HG03280 (cell line): ENCODE results near the gene MTUS2.
"Not testable (repeated sequence)": the region's sequence is repeated elsewhere in the genome, so short reads cannot be mapped to it uniquely, and the experiment has no call there.

Experiments used
- ATAC-seq: cut with Tn5 transposase; IDR thresholded peaks from one replicate; pipeline ENCODE4 v1.9.1; 2021; ENCODE audit warnings: mild to moderate bottlenecking, moderate library complexity; ENCODE audit not compliant: unreplicated experiment

The MTUS2 gene

DNA sequence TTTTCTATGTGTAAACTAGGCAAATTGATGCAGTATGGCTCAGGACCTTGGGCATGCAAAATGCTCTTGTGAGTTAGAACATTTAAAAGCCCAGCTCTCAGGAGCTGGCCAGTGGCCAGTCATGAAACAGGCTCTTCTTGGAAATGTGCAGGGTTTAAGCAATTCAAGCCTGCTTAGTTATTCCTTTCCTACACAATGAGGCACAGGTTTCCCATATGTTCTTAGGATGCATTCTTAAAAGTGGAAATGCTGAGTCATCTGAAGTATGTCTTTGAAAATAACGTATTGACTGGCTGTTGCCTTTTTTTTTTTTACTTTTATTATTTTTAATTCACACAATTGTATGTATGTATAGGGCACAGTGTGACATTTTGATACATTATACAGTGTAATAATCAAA lies 474.7 kb downstream of the MTUS2 start:
- ATAC-seq: no peak

DNA sequence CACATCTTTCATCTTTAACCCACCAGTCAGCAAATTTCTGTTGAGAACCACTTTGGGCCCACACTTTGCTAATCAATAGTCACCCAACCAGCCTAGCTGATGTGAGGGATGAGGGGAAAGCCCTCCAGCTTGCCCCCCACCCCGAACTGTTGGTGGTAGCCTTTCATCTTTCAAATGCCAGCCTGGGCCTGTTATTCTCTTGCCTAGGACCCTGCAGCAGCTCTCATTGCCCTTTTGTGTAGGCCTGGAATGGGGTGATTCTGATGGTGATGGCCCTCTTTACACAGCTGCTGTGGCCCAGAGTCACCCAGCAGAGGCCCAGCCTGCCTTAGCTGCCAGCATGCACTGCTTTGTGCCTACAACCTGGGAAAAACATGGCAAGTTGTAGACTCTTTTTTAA lies 480.9 kb downstream of the MTUS2 start:
- no peak for ATAC-seq

DNA sequence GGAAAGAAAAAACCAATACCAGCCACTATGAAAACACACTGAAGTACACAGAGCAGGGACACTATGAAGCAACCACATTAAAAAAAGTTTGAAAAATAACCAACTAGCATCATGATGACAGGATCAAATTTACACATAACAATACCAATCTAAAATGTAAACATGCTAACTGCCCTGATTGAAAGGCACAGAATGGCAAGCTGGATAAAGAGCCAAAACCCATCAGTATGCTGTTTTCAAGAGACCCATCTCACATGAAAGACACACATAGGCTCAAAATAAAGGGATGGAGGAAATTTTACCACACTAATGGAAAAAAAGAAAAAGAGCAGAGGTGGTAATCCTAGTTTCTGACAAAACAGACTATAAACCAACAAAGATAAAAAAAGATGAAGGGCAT lies 484.0 kb downstream of the MTUS2 start:
- no peak for ATAC-seq

DNA sequence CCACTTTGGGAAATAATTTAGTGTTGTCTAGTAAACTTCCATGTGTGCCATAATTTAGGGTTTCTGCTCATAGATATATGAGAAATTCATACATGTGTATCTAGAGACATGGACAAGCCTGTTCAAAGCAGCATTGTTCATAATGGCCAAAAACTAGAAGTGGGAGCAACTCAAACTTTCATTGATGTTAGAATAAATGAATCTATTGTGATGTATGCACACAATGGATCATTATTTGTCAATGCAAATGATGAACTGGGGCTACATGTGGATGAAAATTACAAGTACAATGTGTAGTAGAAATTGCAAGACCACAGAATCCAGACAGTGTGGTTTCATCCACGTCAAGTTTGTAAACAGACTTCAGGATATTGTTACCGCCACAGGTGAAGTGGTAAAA lies 490.7 kb downstream of the MTUS2 start:
- no peak for ATAC-seq

DNA sequence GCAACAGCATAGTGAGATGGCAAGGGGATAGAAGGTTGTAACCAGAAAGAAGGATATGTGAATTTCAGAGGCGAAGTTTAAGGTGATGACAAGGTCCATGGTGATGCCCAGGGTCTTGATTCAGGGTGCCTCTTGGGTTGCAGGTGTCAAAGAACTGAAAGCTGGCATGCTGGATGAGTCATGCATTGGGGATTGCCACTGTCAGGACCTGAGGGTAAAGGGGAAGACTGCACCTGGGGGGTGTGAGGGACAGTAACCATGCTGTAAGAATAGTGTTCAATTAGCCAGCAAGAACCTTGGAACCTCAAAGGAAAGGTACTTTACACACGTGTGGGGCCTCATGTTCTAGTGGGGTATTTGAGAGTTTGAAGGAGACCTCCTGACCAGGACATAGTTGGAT lies 495.7 kb downstream of the MTUS2 start:
- ATAC-seq: no peak

DNA sequence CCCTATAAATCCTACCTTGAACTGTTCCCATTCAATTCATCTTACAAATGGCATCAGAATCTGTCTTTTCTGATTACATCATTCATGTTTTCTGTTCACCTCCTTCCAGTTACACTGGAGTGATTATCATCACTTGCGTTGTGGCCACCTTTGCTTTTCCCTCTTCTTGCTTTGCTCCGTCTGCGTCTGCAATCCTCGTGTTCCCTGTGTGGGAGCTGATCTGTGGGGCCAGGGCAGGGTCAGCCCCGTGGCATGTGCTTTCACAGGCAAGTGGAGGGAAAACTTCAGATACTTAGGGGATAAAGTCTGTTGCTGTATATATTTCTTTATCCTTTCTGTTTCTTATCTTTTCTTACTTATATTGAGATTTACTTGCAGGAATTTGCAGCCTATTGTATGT lies 497.7 kb downstream of the MTUS2 start:
- no peak for ATAC-seq

DNA sequence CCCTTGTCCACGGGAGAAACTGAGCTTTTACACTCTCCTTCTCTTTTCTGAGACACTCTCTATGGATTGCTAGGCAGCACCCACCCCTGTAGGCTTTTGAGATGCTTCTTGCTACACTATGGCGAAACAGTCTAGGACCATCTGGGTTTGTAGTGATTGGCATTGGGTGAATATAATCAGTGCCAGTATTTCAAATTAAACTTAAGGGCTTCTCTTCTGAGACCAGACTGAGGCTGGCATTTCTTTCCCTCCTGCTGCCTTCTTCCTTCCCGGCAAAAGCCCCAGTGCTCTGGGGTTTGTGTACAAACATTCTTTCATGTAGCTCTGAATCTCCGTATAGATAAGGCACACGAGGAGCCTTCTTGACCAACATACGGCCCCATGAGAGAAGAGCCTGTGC lies 498.6 kb downstream of the MTUS2 start:
- no peak for ATAC-seq

DNA sequence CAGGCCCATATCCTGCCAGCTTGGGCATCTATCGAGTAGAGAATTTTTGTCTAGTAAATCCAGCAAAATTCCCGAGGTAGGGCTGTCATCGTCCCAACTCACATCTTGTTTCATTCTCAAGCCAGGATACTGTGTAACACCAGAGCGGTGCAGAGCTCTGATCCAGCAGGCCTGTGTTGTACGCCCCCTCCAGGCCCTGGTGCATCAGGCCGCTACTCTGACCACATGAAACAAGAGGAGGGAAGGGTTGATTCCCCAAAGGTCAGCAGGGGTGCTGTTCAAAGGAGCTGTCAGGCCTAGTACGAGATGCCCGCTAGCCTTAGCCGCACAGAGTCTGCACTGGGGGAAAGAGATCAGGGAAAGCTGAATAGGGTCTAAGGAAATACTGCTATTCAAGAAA lies 499.3 kb downstream of the MTUS2 start:
- no peak for ATAC-seq

DNA sequence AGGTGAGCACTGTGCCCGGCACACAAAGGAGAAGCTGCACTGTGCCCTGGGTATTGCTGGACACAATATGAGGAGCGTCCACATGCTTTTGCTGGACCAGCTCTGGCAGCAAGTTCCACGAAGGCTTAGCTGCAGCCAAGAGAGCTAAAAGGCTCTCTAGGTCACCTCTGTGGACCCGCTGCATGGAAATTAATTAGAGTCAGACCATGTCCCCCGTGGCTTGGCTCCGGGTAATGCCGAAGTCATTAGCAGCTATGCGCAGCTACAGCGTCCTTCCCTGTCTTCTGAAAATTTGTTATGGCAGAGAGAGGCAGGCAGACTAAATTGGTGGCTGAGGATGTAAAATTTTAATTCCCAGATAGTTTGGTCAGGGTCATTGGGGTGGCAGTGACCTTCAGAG lies 503.8 kb downstream of the MTUS2 start:
- no peak for ATAC-seq

DNA sequence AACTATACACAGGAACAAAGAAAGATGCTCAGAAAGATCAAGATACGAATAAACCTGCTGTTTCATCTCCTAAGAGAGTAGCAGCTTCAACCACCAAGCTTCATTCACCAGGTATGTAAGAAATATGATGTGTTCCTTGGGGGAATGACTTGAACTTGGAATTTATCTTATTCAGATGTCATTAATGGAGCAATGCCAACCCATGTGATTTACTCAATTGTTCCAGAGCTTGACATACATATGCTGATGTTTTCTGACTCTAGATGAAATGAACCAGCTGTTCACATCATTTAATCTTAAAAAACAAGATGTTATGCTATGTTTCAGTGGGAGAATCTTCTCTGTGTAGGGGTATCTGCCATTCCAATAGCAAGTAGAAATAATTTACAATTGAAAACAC lies 504.5 kb downstream of the MTUS2 start:
- ATAC-seq: no peak

DNA sequence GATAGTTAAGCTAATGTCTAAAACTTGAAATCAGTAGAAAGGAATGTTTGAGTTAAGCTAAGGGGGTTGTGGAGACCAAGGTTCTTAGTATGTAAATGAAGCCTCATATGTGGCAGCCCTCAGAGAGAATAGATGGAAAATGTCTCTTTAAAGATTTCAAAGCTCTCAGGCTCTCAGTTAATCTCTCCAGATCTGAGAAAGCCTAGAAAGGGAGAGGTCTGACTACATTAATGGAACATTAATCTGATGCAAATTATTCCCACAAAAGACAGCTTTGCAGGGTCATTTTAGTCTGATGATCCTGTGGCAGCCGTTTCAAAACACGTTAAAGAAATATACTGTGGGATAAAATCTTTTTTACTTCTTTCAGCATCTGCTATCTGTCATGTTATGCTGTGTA lies 508.4 kb downstream of the MTUS2 start:
- no peak for ATAC-seq

DNA sequence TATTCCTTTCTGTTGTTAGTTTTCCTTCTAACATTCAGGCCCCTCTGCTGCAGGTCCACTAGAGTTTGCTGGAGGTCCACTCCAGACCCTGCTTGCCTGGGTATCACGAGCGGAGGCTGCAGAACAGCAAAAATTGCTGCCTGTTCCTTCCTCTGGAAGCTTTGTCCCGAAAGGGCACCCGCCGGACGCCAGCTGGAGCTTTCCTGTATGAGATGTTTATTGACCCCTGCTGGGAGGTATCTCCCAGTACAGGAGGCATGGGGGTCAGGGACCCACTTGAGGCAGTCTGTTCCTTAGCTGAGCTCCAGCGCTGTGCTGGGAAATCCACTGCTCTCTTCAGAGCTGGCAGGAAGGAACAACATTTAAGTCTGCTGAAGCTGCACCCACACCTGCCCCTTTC lies 516.2 kb downstream of the MTUS2 start:
- ATAC-seq: no peak

DNA sequence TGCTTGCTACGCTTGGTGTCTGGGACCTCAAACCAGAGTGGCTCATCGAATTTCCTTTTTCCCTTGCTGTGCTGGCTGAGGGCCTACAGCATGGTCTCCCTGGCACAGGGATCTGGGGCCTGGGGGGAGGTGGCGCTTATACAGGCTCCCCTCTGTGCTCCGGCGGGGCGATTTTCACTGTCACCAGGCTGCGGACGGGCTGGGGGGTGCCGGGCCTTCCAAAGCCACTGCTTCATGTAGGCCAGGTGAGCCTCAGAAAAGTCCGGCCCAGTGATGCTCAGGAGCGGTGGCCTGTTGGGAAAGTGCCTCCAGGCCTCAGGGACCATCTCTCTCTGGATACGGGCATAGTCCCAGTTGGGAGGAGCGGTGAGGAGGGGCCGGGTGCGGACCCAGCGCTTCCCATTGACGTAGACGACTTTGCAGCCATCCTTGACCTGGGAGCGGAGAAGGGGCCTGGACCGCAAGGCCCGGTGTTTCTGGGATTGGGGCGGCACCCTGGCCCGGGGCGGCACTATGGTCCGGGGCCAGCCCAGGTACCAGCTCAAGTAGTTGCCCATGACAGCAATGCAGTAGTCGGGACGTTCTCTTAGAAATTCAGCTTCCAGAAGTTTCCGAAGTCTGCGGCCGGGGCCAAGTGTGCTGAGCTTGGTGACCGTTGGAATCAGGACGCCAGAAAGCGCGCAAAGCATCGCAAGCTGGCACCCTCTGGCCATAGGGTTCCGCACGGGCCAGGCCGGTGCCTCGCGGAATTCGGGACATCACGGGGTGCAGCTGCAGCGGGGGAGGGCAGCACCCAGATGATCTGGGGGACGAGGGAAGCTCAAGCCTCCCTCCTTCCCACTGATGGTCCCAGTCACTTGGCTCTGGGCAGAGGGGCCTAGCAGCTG lies 519.5 kb downstream of the MTUS2 start:
- ATAC-seq: no peak

DNA sequence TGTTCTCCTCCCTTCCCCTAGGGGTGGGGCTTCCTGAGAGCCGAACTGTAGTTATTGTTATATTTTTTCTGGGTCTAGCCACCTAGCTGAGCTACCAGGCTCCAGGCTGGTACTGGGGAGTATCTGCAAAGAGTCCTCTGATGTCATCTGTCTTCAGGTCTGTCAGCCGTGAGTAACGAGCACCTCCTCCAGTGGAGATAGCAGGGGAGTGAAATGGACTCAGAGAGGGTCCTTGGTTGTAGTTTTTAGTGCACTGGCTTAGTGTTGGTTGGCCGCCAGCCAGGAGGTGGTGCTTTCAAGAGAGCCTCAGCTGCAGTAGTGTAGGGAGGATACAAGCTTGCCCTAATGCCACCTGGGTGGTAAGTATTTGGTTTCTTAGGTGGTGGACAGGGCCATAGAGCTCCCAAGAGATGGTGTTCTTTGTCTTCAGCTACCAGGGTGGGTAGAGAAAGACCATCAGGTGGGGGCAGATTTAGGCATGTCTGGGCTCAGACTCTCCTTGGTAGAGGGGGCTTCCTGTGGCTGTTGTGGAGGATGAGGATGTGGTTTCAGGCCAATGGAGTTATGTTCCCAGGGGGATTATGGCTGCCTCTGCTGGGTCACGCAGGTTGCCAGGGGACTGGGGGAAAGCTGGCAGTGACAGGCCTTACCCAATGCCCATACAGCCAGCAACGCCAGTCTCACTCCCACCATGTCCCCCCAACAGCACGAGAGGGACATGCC lies 525.9 kb downstream of the MTUS2 start:
- ATAC-seq: not testable (repeated sequence)

DNA sequence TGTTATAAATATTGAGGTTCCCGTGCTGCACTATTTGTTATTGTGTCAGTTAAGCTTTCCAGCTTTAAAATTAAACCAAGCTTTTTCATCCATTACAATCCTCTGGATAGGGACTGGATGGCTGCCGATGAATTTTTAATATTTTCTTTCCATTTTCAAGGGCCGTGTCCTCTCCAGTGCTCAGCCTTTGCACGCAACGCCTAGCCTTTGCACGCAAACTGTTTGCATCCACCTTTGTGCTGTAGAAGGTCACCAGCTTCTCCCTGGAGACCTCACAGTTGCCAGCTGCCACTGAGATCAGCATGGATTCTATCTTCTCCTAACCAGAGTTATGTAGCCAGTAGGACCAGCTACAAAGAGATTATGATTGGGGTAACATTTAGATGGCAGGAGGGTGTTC lies 534.9 kb downstream of the MTUS2 start:
- ATAC-seq: no peak

DNA sequence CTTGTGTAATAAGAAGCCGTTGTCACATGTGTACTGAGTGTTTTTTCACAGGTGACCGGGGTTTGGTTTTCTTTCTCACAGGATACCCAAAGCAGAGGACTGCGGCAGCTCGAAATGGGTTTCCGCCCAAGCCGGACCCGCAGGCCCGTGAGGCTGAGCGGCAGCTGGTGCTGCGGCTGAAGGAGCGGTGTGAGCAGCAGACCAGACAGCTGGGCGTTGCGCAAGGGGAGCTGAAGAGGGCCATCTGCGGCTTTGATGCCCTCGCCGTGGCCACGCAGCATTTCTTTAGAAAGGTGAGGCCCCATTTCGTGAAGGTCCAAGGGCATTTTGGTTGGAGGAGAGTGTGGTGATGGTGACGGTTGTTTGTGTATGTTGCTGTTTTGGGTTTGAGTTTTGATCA lies 539.0 kb downstream of the MTUS2 start:
- no peak for ATAC-seq

DNA sequence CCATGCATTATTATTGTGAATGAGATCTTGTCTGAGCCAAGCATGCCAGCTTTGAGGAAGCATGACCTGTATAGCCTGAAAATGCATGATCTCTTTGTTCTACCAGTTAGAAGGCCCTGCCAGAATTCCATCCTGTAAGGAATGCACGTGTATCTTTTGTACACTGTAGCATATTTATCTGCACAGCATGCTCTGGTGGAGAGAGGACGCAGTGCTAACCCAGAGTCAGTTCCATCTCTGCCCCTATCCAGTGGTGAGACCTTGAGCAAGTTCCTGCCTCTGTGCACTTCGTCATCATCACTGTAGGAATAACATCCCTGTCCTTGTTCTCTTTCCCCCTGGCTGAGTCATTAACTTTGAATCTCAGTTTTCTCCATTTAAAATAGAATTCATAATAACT lies 541.6 kb downstream of the MTUS2 start:
- no peak for ATAC-seq

DNA sequence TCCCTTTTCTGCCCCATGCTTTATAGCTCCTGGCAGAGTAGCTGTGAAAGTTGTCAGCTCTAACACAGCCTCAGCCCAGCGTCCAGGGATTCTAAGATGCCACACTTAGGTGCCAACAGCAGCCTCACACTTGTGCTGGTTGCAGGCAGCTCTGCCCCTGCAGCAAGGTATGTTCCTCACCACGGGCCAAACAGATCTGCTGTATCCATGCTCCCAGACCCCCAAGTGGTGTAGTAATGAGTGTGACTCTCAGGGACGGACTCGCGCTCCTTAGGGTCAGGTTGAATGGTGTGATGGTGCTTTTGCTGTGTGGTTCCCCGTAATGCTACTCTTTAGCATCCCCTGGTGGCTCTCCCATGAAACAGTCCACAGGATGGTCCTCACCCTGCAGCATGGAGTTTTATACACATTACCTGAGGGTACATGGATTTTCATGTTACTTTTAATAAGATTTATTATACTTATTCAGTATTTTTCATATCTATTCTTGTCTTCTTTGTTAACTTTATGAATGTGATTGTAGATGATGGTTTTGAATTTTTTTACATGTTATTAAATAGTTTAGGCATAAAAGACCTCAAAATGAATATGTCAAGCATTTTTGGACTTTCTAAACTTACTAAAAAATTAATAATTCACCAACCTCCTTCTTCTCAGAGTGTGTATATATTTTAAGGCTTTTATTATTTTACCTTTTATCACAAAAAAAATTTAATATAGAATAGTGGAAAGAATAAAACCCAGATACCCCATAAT lies 542.9 kb downstream of the MTUS2 start:
- ATAC-seq: peak; percentile 89

DNA sequence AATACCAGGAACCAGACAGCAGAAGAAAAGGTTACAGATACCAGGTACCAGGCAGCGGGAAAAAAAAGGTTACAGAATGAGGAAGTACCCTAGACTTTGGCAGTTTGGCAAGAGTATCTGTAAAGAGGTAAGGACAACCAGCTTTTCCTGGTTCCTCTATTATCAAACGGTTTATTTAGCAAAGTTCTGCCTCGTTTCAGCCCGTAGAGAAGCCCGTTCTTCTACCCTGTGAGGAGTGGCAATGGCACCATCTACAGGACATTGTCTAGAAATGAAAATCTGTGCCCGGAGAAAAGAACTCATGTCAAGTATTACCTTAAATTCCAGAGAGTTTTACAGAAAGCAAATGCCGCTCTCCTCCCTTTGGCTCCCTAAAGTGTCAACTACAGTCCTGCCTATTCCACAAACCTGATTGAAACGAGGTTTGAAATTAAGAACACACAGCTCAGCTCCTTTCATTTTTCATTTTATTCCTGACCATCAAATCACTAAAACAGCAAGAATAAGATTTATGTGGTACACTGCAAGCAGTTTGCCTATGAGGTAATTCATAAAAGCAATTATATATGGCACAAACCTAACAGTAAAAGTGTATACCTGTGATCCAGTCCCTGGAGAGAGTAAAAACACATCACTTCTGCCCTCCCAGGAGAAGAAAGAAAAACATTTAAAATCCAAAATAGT lies 549.1 kb downstream of the MTUS2 start:
- ATAC-seq: no peak

DNA sequence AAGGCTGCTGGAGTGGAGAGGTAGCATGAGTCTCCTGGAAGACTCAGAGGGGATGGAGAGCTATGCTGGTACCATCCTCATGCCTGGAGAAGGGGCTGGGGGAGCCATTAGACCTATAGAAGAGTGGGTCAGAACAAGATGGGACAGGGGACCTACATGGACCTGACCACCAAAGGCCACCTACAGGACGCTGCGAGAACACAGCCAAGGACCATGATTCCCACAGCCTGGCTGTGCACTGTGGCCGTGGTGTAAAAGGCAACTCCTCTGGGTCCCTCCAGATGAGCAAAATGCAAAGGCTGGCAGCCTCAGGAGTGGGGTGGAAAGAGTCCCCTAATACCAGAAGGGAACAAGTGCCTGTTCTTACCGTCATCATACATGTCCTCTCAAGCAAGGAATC lies 559.1 kb downstream of the MTUS2 start:
- no peak for ATAC-seq

DNA sequence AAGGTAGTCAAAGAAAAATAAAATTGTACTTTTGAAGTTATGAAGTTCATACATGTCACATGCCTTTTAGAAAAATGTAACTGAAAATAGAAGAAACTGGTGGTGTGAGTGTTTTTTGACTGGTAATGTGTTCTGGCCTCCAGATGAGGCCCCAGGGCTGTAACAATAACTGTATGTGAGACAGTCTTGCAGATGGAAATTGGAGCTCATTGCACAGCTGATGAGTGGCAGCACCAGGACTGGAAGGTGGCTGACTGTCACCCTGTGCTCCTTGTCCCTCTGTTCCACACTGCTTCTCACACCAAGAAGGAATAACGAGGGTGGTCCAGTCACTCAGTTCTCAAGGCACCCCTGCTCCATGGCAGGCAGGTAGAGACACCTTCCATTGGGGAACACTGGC lies 559.7 kb downstream of the MTUS2 start:
- no peak for ATAC-seq
